NCI-H2107 (cell line): Measurements from ENCODE around the gene UBFD1.
A peak's percentile ranks its signal among the peaks of the same experiment; 100 is the strongest.
"Not testable (repeated sequence)": the region's sequence is repeated elsewhere in the genome, so short reads cannot be mapped to it uniquely, and the experiment has no call there.

Experiments used
- DNase-seq: peaks from one replicate; lab custom pipeline; 2025; lab: John Stamatoyannopoulos, UW

Gene UBFD1

DNA sequence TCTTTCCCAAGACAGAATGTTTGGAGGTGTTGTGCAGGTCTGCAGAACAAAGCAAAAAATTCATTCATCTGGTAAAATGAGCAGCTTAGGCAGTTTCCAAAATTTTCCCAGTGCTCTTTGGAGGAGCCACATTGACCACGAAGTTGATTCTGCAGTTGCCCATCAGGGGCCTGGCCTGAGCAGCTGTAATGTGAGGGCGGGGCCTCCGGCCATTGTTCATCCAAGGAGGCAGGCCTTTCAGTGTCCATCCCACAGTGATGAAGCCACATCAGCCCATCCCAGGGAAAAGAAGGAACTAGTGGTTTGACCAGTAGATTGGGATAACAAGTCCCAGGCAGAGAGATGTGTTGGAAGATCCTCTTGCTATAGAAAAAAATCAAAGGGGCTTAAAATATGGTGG, 10.1 kb downstream of the UBFD1 start:
- DNase-seq, result no peak

DNA sequence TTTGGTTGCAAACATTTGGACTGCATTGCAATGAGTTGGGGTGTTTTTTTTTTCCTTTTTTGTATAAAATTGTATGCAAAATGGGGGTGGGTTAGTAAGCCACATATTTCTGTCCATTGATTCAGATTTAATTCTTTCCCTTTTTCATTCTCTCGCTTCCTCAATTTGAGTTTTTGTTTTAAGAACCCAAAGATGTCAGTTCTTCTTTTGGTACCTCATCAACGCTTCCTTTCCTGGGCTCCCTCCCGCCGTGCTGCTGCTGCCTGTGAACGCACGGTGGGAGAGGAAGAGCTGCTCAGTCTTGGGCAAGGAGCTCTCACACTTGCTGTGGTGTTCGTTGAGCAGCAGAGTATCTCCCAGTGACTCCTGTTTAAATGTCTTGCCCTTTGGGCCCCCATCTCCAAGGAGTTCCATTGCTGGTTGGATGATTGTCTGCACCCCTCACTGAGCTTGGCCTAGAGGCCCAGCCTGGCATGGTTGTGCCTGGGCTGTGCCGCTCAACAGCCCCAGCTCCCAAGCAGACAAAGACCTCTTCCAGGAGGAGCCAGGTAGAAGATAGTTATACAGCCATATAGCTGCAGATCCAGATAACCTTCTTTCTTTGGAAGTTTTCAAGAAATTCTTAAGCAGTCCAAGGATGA, 13.6 kb downstream of the UBFD1 start:
- DNase-seq, result no peak

GRCh38 chr16:23571895-23572294, 14.4 kb downstream of the UBFD1 start:
- DNase-seq, result no peak

- DNase-seq, result no peak
These were observed 14.9 kb downstream of the UBFD1 start for GRCh38 chr16:23572394-23572793.

GRCh38 chr16:23573817-23574216, 16.3 kb downstream of the UBFD1 start:
- DNase-seq, result no peak

DNA sequence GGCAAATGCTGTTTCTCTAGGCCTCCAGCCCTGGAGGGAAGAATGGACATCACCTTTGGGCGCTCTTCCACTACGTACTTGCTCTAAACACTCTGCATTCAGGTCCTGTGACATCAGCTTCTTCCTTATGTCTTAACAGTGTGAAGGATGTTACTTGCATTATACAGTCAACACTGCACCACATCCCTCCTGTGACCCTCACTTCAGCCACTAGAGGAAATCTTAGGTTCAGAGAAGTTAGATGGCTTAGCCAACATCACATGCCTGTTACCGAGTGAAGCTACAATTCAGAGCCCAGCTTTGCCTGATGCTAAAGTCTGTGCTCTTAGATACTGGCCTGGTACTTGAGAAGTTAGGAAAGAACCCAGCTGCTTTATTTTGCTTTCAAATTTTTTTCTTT, 18.3 kb downstream of the UBFD1 start:
- no peak for DNase-seq

- DNase-seq, result no peak
These were observed 20.0 kb downstream of the UBFD1 start for GRCh38 chr16:23577493-23577892.

DNA sequence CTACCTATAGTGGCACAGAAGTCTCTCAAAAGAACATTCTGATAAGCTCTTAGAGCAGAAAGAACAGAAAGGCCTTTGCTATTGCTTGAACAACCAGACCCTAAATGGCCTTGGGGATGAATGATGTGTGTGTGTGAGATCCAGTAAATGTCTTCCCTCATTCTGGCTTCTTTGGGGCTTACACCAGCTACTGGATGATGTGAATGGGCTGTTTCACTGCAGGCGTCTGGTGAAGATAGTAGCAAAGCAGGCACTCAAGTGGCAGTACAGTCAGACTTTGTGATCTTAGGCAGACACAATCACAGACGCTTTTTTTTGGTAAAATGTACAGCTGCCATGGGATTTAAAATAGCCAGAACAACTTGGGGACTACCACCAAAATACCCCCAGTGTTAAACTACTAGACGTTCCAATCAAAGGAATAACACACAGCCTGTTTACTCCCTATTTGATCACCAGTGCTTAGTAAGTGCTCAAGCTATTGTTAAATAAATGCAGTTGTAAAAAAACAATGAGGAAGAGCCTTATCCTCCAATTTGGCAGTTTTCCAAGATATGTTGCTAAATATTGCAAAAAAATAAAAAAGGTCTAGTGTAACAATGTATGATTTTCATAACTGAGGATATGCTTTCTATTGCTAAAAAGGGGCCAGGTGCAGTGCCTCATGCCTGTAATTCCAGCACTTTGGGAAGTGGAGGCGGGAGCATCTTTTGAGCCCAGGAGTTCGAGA, 20.7 kb downstream of the UBFD1 start:
- no peak for DNase-seq

DNA sequence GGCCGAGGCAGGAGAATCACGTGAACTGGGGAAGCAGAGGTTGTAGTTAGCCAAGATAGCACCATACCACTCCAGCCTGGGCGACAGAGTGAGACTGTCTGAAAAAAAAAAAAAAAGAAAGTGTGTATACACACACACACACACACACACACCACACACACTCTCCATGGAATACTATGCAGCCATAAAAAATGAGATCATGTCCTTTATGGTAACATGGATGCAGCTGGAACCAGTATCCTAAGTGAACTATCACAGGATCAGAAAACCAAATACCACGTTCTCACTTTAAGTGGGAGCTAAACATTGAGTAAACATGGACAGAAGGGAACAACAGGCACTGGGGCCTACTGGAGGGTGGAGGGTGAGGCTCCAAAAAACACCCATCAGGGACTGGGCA, 21.8 kb downstream of the UBFD1 start:
- no peak for DNase-seq

GRCh38 chr16:23580391-23580790, 22.9 kb downstream of the UBFD1 start:
- DNase-seq, result no peak

DNA sequence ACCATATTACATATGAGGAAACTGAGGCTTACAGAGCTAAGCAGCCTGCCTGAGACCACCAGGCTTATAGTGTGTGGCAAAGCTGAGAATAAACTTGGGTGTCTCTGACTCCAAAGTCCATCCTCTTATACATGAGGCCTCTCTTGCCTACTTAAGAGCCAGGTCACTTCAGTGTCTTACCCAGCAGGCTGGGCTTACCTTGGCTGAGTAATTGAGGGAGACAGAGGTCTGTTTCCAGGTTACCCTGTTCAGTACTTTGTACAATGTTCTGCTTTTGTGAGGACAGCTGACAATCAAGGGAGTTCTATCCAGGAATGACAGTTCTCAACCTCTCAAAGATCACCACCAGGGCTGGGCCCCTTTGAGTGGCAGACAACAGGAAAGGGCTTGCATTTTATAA, 24.2 kb downstream of the UBFD1 start:
- no peak for DNase-seq

DNA sequence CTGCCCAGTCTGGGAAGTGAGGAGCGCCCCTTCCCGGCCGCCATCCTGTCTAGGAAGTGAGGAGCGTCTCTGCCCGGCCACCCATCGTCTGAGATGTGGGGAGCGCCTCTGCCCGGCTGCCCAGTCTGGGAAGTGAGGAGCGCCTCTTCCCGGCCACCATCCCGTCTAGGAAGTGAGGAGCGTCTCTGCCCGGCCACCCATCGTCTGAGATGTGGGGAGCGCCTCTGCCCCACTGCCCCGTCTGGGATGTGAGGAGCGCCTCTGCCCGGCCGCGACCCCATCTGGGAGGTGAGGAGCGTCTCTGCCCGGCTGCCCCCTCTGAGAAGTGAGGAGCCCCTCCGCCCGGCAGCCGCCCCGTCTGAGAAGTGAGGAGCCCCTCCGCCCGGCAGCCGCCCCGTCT, 25.7 kb downstream of the UBFD1 start:
- not testable (repeated sequence) for DNase-seq

DNA sequence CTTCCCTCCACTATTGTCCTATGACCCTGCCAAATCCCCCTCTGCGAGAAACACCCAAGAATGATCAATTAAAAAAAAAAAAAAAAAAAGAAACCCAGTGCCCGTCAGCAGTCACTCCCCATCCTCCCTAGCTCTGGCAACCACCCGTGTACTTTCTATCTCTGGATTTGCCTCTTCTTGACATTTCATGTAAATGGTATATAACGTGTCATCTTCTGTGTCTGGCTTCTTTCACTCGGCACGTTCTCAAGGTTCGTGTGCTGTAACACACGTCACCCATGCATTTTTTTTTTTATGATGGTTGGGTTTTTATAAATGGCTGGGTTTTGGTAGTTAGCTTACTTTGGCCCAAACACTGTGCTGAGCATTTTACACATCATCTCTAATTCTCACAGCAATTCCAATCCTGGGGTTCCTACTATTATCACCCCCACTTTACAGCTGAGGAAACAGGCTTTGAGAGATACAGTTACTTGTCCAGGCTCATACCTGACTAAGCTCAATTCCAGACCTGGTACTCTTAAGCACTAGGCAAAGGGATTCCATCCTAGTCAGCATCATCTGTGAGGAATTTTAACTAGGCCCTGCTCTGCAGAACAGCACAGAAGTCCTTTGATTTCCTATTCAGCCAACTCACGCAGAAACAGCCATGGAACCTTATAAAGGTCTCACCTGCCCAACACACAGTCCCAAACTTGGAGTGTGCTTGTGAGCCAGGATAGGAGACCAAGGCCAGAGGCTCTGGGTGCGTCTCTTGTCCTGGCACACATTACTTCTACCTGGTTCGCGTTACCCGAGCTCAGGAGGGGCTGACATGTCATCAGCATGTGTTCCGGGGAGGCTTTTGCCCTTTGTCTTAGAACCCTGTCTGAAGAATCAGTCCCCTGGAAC, 26.9 kb downstream of the UBFD1 start:
- DNase-seq, result no peak

DNA sequence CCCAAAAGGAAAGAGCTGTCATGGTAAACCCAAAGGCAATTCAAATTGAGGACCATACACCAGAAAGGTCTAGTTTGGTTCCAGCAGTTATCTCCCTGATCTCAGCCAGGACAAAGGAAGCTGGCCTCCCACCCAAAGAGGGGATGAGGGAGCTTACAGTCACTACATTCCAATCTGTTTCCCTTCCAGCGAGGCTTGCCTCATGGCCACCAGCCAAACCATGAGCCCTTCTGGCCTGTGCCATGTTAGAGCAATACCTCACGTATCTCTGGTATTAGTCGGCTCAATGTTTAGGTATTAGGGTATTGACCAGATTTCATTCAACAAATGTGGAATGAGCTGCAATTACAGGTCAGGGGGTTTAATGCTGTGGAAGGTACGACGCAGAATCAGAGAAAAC, 30.2 kb downstream of the UBFD1 start:
- DNase-seq, result no peak

GRCh38 chr16:23590181-23590580, 32.7 kb downstream of the UBFD1 start:
- DNase-seq, result no peak

- DNase-seq, result no peak
These were observed 36.7 kb downstream of the UBFD1 start for GRCh38 chr16:23594186-23594585.

DNA sequence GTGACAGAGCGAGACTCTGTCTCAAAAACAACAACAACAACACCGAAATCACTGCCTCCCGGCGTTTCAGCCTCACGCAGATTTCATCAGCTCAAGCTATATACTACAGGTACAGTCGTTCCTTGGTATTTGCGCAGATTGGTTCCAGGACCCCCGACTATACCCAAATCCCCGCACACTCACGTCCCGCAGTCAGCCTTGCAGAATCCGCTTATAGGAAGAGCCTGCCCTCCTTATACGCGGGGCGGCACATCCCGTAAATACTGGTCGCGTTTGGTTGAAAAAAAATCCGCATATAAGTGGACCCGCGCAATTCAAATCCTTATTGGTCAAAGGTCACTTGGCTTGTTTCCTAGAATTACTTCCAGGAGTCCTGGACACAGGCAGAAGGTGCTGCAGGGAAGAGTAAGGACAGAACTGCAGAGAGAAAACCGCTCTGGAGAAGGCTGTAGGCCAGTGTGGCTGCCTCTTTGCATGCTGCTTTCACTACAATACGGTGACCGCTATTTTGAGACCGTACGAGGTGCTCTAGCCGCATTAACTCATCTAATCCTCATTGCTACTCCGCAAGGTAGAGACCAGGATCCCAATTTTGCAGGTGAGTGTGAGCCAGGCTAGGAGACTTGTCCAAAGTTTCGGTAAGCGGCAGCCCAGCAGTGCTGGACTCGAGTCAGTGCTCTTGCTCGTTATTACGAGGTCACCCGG, 37.9 kb downstream of the UBFD1 start:
- no peak for DNase-seq

DNA sequence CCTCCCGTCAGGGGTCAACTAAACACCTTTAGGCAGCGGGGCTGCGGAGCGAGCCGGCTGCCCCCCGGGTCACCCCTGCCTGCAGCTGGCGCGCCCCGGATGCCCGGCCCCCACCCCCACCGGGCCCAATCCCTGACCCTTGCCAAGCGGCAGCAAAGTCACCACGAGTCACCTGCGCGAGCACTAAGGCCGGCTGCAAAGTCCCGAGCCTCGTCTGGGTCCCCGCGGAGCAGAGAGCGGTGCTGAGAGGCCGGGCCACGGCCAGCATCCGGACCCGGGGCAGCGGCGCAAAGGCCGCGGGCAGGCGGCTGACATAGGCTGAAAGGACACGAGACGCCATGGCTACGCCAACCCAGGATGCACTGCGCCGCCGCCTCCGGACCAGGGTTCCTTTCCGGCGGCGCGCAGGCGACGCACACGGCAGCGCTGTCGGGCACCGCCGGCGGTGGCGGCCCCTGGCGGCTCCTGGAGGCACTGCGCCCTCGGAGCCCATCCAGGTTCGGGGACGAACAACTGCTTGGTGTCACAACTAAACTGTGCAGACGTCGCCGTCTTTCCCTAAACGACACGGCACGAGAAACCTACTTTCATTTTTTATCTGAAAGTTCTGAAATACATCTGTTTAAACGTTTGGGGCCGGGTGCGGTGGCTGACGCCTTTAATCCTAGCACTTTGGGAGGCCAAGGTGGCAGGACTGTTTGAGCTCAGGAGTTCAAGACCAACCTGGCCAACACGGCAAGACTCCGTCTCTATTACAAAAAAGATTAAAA, 38.6 kb downstream of the UBFD1 start, which contains the start of gene NDUFAB1:
TSS of gene NDUFAB1 (minus strand) at position 366 of the 770 bp plus-strand sequence. CDS start at position 340, 26 bp downstream.
- peak; percentile 82 for DNase-seq

- no peak for DNase-seq
These were observed 39.7 kb downstream of the UBFD1 start for GRCh38 chr16:23597003-23597756.

GRCh38 chr16:23607726-23608125, 50.2 kb downstream of the UBFD1 start:
- DNase-seq, result no peak

- DNase-seq, result no peak
These were observed 50.7 kb downstream of the UBFD1 start for GRCh38 chr16:23608194-23608593.
